Endothelial cell of umbilical vein (primary cell): ENCODE results near the gene VPS37D. TPM values are rescaled to one million over a fixed set of nuclear protein-coding genes. Genes with fewer than 3 reads are reported as not detected.
A peak's percentile ranks its signal among the peaks of the same experiment; 100 is the strongest.

ENCODE experiments used
- BruUV-seq: library from RNA; stranded (reverse); fragments of 400-500 nt; replicated peaks from 2 replicates; lab custom pipeline; 2021; lab: Mats Ljungman, UMichigan
- CTCF ChIA-PET: fragments of 300-600, 350-600 bp; sonication (Branson Sonifier 250); formaldehyde crosslinking; loops from one replicate; lab custom pipeline; 2021; ENCODE audit warnings: antibody characterized with exemption, inconsistent platforms; lab: Charles Lee
- POLR2A ChIA-PET: fragments of 300-600, 350-600 bp; sonication (Branson Sonifier 250); formaldehyde crosslinking; loops from one replicate; lab custom pipeline; 2021; ENCODE audit warnings: antibody characterized with exemption, inconsistent platforms; lab: Charles Lee
- DNase-seq: peaks from one replicate; pipeline ENCODE4 v3.0.0-alpha.2; 2011; ENCODE audit warnings: low read depth, low spot score
- FAIRE-seq: peaks from 2 replicates; lab custom pipeline; 2011; peaks lifted over from hg19 to GRCh38; lab: Jason Lieb, UNC
- H2AFZ ChIP-seq: 2 replicates; pipeline ENCODE4 v1.6.0; 2012; ENCODE audit warnings: low read depth, low read length, control low read depth, inconsistent platforms
- H3K27ac ChIP-seq: 2 replicates; pipeline ENCODE4 v1.5.1; 2011; ENCODE audit warnings: low read depth, mild to moderate bottlenecking, control low read depth, low read length, moderate library complexity; ENCODE audit not compliant: insufficient read depth
- H3K27me3 ChIP-seq, 2 experiments: 2 replicates each; pipeline versions ENCODE4 v1.6.0 to v1.6.1; 2011; ENCODE audit warnings: low read length in 2 of 2, mixed read lengths in 1 of 2; ENCODE audit not compliant: control insufficient read depth in 2 of 2, insufficient read depth in 2 of 2
- H3K36me3 ChIP-seq, 2 experiments: 2 replicates in 1 of 2; 3 replicates in 1 of 2; pipeline ENCODE4 v1.5.1; 2011; ENCODE audit warnings: low read length in 2 of 2, mild to moderate bottlenecking in 1 of 2, moderate library complexity in 1 of 2; ENCODE audit not compliant: control insufficient read depth in 2 of 2, insufficient read depth in 2 of 2; ENCODE audit errors: extremely low read depth in 1 of 2
- H3K4me1 ChIP-seq: 3 replicates; pipeline ENCODE4 v1.5.1; 2011; ENCODE audit warnings: mild to moderate bottlenecking, low read length; ENCODE audit not compliant: control insufficient read depth, insufficient read depth; ENCODE audit errors: extremely low read depth
- H3K4me2 ChIP-seq: 2 replicates; pipeline ENCODE4 v1.6.1; 2011; ENCODE audit warnings: low read length, control low read depth, mixed read lengths; ENCODE audit not compliant: insufficient read depth
- H3K4me3 ChIP-seq, 3 experiments: fragments of 200-600 bp in 1 of 3; sonication (generic), shearing (Covaris generic) in 1 of 3; replicated peaks in 1 of 3; 2 replicates each; pipeline ENCODE4 v1.5.1; 2011 to 2016; ENCODE audit warnings: control low read depth in 3 of 3, low read length in 3 of 3, mild to moderate bottlenecking in 2 of 3, inconsistent platforms in 1 of 3, low read depth in 1 of 3, moderate library complexity in 1 of 3; ENCODE audit not compliant: insufficient read depth in 1 of 3
- H3K79me2 ChIP-seq: 2 replicates; pipeline ENCODE4 v1.6.0; 2012; ENCODE audit warnings: low read length, inconsistent platforms; ENCODE audit not compliant: control insufficient read depth, insufficient read depth
- H3K9ac ChIP-seq: replicated peaks from 2 replicates; pipeline ENCODE3; 2011; ENCODE audit warnings: low read length, control low read depth; ENCODE audit not compliant: insufficient read depth; ENCODE audit errors: extremely low read depth
- H3K9me1 ChIP-seq: replicated peaks from 3 replicates; pipeline ENCODE4 v1.6.0; 2011; ENCODE audit warnings: mild to moderate bottlenecking, low read length; ENCODE audit not compliant: control insufficient read depth, insufficient read depth; ENCODE audit errors: extremely low read depth
- H3K9me3 ChIP-seq: replicated peaks from 2 replicates; pipeline ENCODE4 v1.5.1; 2012; ENCODE audit warnings: low read length, inconsistent platforms; ENCODE audit not compliant: control insufficient read depth, insufficient read depth
- H4K20me1 ChIP-seq: replicated peaks from 2 replicates; pipeline ENCODE3; 2011; ENCODE audit warnings: mild to moderate bottlenecking, low read length; ENCODE audit not compliant: control insufficient read depth, insufficient read depth; ENCODE audit errors: extremely low read depth
- EZH2 ChIP-seq: IDR thresholded peaks from 2 replicates; pipeline ENCODE4 v1.6.1; 2012; ENCODE audit warnings: borderline replicate concordance, low read depth, mild to moderate bottlenecking, moderate library complexity, low read length, inconsistent platforms; ENCODE audit not compliant: severe bottlenecking
- FOS ChIP-seq: IDR thresholded peaks from 2 replicates; pipeline ENCODE4 v1.6.1; 2011; ENCODE audit warnings: mild to moderate bottlenecking, low read length, moderate library complexity, borderline replicate concordance; ENCODE audit not compliant: insufficient read depth
- GATA2 ChIP-seq: IDR thresholded peaks from 2 replicates; pipeline ENCODE4 v1.7.0; 2011; ENCODE audit warnings: low read depth, mild to moderate bottlenecking, moderate library complexity, mixed read lengths, low read length; ENCODE audit not compliant: insufficient read length, insufficient read depth
- JUN ChIP-seq: IDR thresholded peaks from 2 replicates; pipeline ENCODE4 v1.6.1; 2011; ENCODE audit warnings: borderline replicate concordance, low read depth; ENCODE audit not compliant: insufficient read length, insufficient read depth
- MYC ChIP-seq: IDR thresholded peaks from one replicate; pipeline ENCODE4 v1.6.1; 2011; ENCODE audit warnings: mild to moderate bottlenecking, low read depth, low read length
- POLR2A ChIP-seq: IDR thresholded peaks from 2 replicates; pipeline ENCODE4 v1.6.1; 2012; ENCODE audit warnings: low read depth, mild to moderate bottlenecking, control low read depth, low read length
- POLR2AphosphoS5 ChIP-seq: IDR thresholded peaks from 2 replicates; pipeline ENCODE4 v1.6.1; 2012; ENCODE audit warnings: low read depth, mild to moderate bottlenecking, control low read depth, low read length, moderate library complexity; ENCODE audit not compliant: insufficient read depth
- dilution Hi-C: fragments of 300-500 bp; cut with MboI; formaldehyde crosslinking; loops from one replicate; pipeline ENCODE4 v1.15.0; 2019; ENCODE audit warnings: low sequenced_read_pairs; ENCODE audit not compliant: extremely low pct_ligation_motif_present
- intact Hi-C: fragments of 100-400 bp; cut with micrococcal nuclease; formaldehyde crosslinking; loops from one replicate; pipeline ENCODE4 v1.10.0; 2022
- polyA plus RNA-seq, 4 experiments: library from polyadenylated mRNA; depleted of rRNA in 3 of 4; stranded (reverse) in 3 of 4; unstranded in 1 of 4; fragments of >200 nt; gene quantifications; 2 replicates each; pipeline versions ENCODE4 v1.2.1 to v1.2.3, GENCODE V29; 2011 to 2012; ENCODE audit warnings: missing spikeins in 1 of 4
- total RNA-seq: library from RNA; stranded (reverse); gene quantifications from 2 replicates; pipeline ENCODE4 v1.2.3, GENCODE V29; 2021
- TF ChIP-seq, protein P1 (sequence below), 2 donors: IDR thresholded peaks; 1 replicate in 1 of 2; 2 replicates in 1 of 2; pipeline ENCODE4 v1.5.1; 2011; ENCODE audit warnings: low read length in 2 of 2, mild to moderate bottlenecking in 2 of 2, moderate library complexity in 2 of 2, control low read depth in 1 of 2, inconsistent platforms in 1 of 2, low read depth in 1 of 2; ENCODE audit not compliant: insufficient read depth in 1 of 2; ENCODE audit errors: extremely low read depth in 1 of 2
- TF ChIP-seq, protein P2 (sequence below): IDR thresholded peaks from 2 replicates; pipeline ENCODE4 v1.6.1; 2011; ENCODE audit not compliant: insufficient read depth, insufficient read length

VPS37D gene
- total and polyA plus RNA-seq, 2 donors (not counting 3 experiments of a cell fraction or from before 2014, with no cell fraction given): 2.0 to 2.1 TPM

DNA sequence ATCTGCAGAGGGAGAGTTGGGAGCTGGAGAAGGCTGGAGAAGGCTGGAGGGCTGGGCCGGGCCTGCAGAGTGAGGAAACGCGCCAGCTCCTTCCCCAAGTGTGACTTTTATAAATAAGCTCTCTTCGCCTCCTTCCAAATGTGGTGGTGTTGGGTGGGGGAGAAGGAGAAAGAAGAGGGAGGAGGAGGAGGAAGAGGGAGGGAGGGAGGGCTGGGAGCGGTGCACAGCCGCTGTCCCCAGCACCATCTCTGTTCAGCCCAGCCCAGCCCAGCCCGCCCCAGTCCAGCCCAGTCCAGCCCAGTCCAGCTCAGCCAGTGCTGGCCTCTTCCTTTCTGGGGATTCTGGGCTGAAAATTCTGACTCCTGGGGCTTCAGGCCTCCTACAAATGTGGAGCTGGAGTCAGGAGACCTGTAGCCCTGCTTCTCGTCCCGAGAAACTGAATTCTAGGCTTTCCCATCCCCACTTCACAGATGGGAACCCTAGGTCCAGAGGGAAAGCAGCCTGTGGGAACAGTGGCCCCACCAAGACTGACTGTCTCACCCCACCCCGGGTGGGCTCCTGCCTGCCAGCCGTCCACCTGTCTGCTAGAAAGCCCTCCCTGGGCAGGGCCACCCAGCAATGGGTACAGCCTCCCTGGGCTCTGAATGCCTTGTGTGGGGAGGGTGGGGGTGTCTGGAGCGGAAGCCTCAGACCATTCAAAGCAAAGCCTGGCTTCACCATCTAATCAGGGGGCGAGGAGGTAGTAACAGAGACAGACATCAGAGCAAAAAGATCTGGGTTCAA lies 49.6 kb downstream of the VPS37D start:
- Histone ChIP-seq H2AFZ (no peak overlapping the region), H3K36me3 (no peaks in the 10 kb centered on the region), H3K9me1 (no peaks in the 10 kb centered on the region), H3K4me2 (peak overlapping the region; percentile 39), H3K79me2 (peaks cover 50% of the 10 kb centered on the region), H3K4me1 (peaks cover 35% of the 10 kb centered on the region), H3K4me3 (peak overlapping the region in 1 of 3 experiments; percentile 12), H3K9ac (peak overlapping the region; percentile 84), H3K9me3 (no peaks in the 10 kb centered on the region), H3K27ac (peak overlapping the region; percentile 98), H4K20me1 (no peaks in the 10 kb centered on the region), H3K27me3 (no peaks in the 10 kb centered on the region)
- no peak for TF ChIP-seq MYC
- TF ChIP-seq GATA2: no peak
- TF ChIP-seq FOS: no peak
- TF ChIP-seq, protein P1, sequence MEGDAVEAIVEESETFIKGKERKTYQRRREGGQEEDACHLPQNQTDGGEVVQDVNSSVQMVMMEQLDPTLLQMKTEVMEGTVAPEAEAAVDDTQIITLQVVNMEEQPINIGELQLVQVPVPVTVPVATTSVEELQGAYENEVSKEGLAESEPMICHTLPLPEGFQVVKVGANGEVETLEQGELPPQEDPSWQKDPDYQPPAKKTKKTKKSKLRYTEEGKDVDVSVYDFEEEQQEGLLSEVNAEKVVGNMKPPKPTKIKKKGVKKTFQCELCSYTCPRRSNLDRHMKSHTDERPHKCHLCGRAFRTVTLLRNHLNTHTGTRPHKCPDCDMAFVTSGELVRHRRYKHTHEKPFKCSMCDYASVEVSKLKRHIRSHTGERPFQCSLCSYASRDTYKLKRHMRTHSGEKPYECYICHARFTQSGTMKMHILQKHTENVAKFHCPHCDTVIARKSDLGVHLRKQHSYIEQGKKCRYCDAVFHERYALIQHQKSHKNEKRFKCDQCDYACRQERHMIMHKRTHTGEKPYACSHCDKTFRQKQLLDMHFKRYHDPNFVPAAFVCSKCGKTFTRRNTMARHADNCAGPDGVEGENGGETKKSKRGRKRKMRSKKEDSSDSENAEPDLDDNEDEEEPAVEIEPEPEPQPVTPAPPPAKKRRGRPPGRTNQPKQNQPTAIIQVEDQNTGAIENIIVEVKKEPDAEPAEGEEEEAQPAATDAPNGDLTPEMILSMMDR (IDR thresholded peaks at IDR 0.05; ENCODE audit: extremely low read depth in 1 of 2, insufficient read depth in 1 of 2, low read depth in 1 of 2, low read length in 2 of 2): no peak
- TF ChIP-seq POLR2AphosphoS5: no peak
- TF ChIP-seq, protein P2, sequence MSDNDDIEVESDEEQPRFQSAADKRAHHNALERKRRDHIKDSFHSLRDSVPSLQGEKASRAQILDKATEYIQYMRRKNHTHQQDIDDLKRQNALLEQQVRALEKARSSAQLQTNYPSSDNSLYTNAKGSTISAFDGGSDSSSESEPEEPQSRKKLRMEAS: no peak
- TF ChIP-seq POLR2A: no peak
- no peak for TF ChIP-seq EZH2
- no peak for TF ChIP-seq JUN
- BruUV-seq: TSS peak; percentile 53
- ChIA-PET CTCF (interaction anchor here (0.7 to 3.4 kb wide), 7 partner anchors 8 to 110 kb away, joined by 3 to 26 read pairs (median 7); no protein-coding TSS in a partner anchor), POLR2A (interaction anchor here (0.6 to 0.8 kb wide), 2 partner anchors 21 to 36 kb away, joined by 3 to 5 read pairs; partner anchors contain the start of gene ABHD11)
- peak; percentile 79 for FAIRE-seq
- DNase-seq: peak; percentile 49
- intact Hi-C loops: no loop called here
- dilution Hi-C loops: no loop called here
